OCI-LY3 (cell line): ENCODE measurements around the gene ARSI.

Experiments
- CTCF ChIP-seq: fragments of 200-600, 300-600 bp; sonication (generic); IDR thresholded peaks from 2 replicates; pipeline ENCODE4 v1.5.1; 2014; ENCODE audit warnings: antibody characterized with exemption, low read length, low read depth
- EZH2phosphoT487 ChIP-seq: fragments of 200-600 bp; shearing (Covaris generic); IDR thresholded peaks from 2 replicates; pipeline ENCODE4 v1.6.1; 2018; ENCODE audit warnings: antibody characterized with exemption, mixed run types, low read depth

GRCh38 chr5:150307617-150308426 lies 5.1 kb upstream of the ARSI start:
- TF ChIP-seq CTCF (no peak), EZH2phosphoT487 (no peak)
